ENCODE results near the gene PNISR. TPM values are rescaled to one million over a fixed set of nuclear protein-coding genes. Genes with fewer than 3 reads are reported as not detected.
A peak's percentile ranks its signal among the peaks of the same experiment; 100 is the strongest.

The PNISR gene
- total RNA-seq, 1 donor from 2014 or later: 151 TPM

- no peak for DNase-seq (ENCODE audit: extremely low spot score, unreplicated experiment)
- Mint-ChIP-seq H3K36me3 (peaks cover 20% of the 10 kb centered on the region), H3K4me1 (ENCODE audit: unreplicated experiment) (peaks cover 24% of the 10 kb centered on the region), H3K9me3 (no peaks in the 10 kb centered on the region), H3K4me3 (peak overlapping the region; percentile 95), H3K27ac (peak overlapping the region; percentile 98), H3K27me3 (no peaks in the 10 kb centered on the region)
- TF ChIP-seq CTCF (conservative IDR thresholded peaks at IDR 0.05): no peak
These were observed 2.9 kb upstream of the PNISR start for GRCh38 chr6:99427988-99428387.

GRCh38 chr6:99426451-99426757, 1.3 kb upstream of the PNISR start:
- Mint-ChIP-seq H3K9me3 (no peaks in the 10 kb centered on the region), H3K27ac (peak overlapping the region; percentile 98), H3K4me3 (peak overlapping the region; percentile 95), H3K36me3 (peaks cover 27% of the 10 kb centered on the region), H3K4me1 (ENCODE audit: unreplicated experiment) (peaks cover 29% of the 10 kb centered on the region), H3K27me3 (no peaks in the 10 kb centered on the region)
- no peak for TF ChIP-seq CTCF (conservative IDR thresholded peaks at IDR 0.05)
- no peak for DNase-seq (ENCODE audit: extremely low spot score, unreplicated experiment)

GRCh38 chr6:99425647-99426450, 741 bp upstream of the PNISR start:
- Mint-ChIP-seq H3K36me3 (peaks cover 28% of the 10 kb centered on the region), H3K4me1 (ENCODE audit: unreplicated experiment) (peaks cover 35% of the 10 kb centered on the region), H3K27me3 (no peaks in the 10 kb centered on the region), H3K27ac (peak overlapping the region; percentile 98), H3K9me3 (no peaks in the 10 kb centered on the region), H3K4me3 (peak overlapping the region; percentile 95)
- TF ChIP-seq CTCF (conservative IDR thresholded peaks at IDR 0.05): peak; percentile 66
- peak; percentile 81 for DNase-seq (ENCODE audit: extremely low spot score, unreplicated experiment)

- H3K4me3 Mint-ChIP-seq: peak overlapping the region; percentile 95
- no peaks in the 10 kb centered on the region for H3K27me3 Mint-ChIP-seq
- no peak for DNase-seq (ENCODE audit: extremely low spot score, unreplicated experiment)
- peak overlapping the region; percentile 98 for H3K27ac Mint-ChIP-seq
- no peaks in the 10 kb centered on the region for H3K9me3 Mint-ChIP-seq
- H3K4me1 Mint-ChIP-seq (ENCODE audit: unreplicated experiment): peaks cover 35% of the 10 kb centered on the region
- TF ChIP-seq CTCF (conservative IDR thresholded peaks at IDR 0.05): no peak
- H3K36me3 Mint-ChIP-seq: peaks cover 25% of the 10 kb centered on the region
These were observed 1.1 kb downstream of the PNISR start for GRCh38 chr6:99424022-99424421.

GRCh38 chr6:99422912-99423311, 2.2 kb downstream of the PNISR start:
- no peak for TF ChIP-seq CTCF (conservative IDR thresholded peaks at IDR 0.05)
- peak overlapping the region; percentile 95 for H3K4me3 Mint-ChIP-seq
- DNase-seq (ENCODE audit: extremely low spot score, unreplicated experiment): no peak
- no peaks in the 10 kb centered on the region for H3K9me3 Mint-ChIP-seq
- H3K27ac Mint-ChIP-seq: no peak overlapping the region
- no peaks in the 10 kb centered on the region for H3K27me3 Mint-ChIP-seq
- peaks cover 31% of the 10 kb centered on the region for H3K4me1 Mint-ChIP-seq (ENCODE audit: unreplicated experiment)
- peaks cover 20% of the 10 kb centered on the region for H3K36me3 Mint-ChIP-seq

Measured in type B pancreatic cell (in vitro differentiated cells).